Measurements from ENCODE around the gene TNFSF15.
"Not testable (repeated sequence)": the region's sequence is repeated elsewhere in the genome, so short reads cannot be mapped to it uniquely, and the experiment has no call there.

Gene TNFSF15

DNA sequence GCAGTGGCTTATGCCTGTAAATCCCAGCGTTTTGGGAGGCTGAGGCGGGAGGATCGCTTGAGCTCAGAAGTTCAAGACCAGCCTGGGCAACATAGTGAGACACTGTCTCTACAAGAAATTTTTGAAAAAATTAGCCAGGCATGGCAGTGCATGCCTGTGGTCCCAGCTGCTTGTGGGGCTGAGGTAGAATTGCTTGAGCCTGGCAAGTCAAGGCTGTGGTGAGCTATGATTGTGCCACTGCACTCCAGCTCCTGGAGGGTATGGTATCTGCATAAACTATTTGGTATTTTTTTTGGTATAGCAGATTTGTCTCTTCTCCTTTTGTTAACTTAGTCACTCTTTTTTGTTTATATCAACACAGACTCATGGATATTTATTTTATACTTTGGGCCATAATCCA lies 62.4 kb downstream of the TNFSF15 start:
- FAIRE-seq, result no peak
- DNase-seq (ENCODE audit: insufficient read length), result no peak
- TF ChIP-seq TAF1 (IDR thresholded peaks at IDR 0.05; ENCODE audit: borderline replicate concordance, low read depth, low read length), result no peak
- TF ChIP-seq POLR2A (IDR thresholded peaks at IDR 0.05; ENCODE audit: low read depth, low read length), result no peak
- no peak for TF ChIP-seq POLR2AphosphoS5 (IDR thresholded peaks at IDR 0.05; ENCODE audit: low read depth, low read length)

DNA sequence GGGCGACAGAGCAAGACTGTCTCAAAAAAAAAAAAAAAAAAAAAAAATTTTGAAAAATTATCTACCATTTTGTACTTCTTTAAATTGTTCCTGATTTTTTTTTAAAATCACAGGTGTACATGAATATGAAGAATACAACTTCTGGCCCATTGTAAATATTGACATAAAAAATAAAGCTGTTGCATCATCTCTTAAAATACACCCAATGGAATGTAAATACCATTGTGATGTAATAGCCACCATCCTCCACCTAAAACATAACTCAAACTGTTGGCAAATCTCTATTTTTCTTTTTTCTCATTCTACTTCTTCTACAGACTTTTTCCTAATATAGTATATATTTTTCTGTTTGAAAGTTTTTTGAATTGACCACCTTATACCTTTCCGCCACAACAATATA lies 62.9 kb downstream of the TNFSF15 start:
- no peak for FAIRE-seq
- DNase-seq (ENCODE audit: insufficient read length), result no peak
- TF ChIP-seq POLR2AphosphoS5 (IDR thresholded peaks at IDR 0.05; ENCODE audit: low read depth, low read length) (no peak), POLR2A (IDR thresholded peaks at IDR 0.05; ENCODE audit: low read depth, low read length) (no peak), TAF1 (IDR thresholded peaks at IDR 0.05; ENCODE audit: borderline replicate concordance, low read depth, low read length) (no peak)

DNA sequence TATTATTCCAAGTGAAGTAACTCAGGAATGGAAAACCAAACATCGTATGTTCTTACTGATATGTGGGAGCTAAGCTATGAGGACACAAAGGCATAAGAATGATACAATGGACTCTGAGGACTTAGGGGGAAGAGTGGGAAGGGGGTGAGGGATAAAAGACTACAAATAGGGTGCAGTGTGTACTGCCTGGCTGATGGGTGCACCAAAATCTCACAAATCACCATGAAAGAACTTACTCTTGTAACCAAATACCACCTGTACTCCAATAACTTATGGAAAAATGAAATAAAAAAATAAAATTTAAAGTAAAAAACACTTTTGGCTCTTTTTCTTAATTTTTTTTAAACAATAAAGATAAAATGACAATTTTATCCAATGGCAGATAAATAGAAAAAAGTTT lies 64.3 kb downstream of the TNFSF15 start:
- not testable (repeated sequence) for DNase-seq (ENCODE audit: insufficient read length); FAIRE-seq

DNA sequence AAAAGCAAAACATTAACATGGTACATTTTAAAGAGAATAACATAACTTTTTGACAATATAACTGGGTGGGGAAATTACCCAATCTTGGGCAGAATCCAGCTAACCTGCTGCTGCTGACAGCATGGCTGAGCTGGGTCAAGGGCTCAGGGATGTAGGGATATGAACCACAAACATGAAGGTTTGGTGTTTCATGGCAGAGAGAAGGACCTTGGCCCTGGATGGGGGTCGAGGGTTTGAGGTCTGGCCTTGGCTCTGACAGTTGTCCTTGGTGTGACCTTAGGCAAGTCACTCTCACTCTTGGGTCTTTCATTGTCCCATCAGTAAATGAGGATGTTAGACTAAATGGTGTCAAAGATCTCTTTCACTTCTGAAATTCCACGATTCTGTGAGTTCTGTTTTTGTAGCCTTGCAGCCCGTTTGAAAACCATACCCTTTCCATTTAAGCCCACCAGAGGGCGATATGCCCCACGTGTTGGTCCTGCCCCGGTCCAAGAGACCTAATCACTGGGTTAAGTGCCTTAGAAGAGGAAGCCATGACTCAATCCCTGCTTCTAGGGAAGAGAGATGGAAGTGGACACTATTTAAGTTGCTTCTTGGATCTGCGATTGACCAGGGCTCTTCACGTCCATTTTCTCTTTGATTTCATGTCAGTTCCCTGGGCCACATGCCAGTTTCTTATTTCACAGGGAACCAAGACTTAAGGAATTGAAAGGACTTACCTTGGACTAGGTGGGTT lies 67.1 kb downstream of the TNFSF15 start:
- DNase-seq (ENCODE audit: insufficient read length) (peak; percentile 27), FAIRE-seq (peak; percentile 93)
- TF ChIP-seq POLR2A (IDR thresholded peaks at IDR 0.05; ENCODE audit: low read depth, low read length) (no peak), TAF1 (IDR thresholded peaks at IDR 0.05; ENCODE audit: borderline replicate concordance, low read depth, low read length) (no peak), POLR2AphosphoS5 (IDR thresholded peaks at IDR 0.05; ENCODE audit: low read depth, low read length) (no peak)

DNA sequence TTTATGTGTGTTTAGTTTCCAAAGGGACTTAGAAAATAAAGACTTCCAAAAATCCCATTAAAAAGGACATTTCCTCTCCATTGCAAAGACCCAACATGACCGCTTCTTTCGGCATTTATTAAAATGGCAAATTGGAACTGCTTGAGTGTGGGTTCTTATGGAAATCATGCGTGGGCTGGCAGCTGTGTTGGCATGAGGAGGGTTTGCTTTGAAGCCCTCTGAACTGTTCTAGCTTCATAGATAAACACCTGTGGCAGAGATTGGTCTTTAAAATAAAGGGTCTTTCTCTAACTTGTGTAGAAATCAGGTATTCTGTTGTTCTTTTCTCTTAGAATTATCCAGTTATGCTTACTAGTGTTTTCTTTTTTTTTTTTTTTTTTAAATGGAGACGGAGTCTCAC lies 68.0 kb downstream of the TNFSF15 start:
- DNase-seq (ENCODE audit: insufficient read length), result no peak
- FAIRE-seq, result no peak

DNA sequence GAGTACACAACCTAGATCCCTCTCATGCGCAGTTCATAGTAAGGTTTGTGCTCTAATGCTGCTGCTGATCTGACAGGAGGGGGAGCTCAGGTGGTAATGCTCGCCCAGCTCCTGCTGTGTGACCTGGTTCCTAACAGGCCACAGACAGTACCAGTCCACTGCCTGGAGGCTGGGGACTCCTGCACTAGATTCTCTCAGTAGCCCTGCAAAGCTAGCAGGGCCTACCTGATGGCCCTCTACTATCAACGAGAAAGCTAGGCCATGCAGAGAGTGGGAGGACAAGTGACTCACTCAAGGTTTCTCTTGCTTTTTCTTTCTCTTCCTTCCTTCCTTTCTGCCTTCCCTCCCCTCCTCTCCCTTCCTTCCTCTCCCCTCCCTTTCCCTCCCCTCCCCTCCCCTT lies 68.7 kb downstream of the TNFSF15 start:
- TF ChIP-seq POLR2A (IDR thresholded peaks at IDR 0.05; ENCODE audit: low read depth, low read length) (no peak), TAF1 (IDR thresholded peaks at IDR 0.05; ENCODE audit: borderline replicate concordance, low read depth, low read length) (no peak), POLR2AphosphoS5 (IDR thresholded peaks at IDR 0.05; ENCODE audit: low read depth, low read length) (no peak)
- DNase-seq (ENCODE audit: insufficient read length), result no peak
- no peak for FAIRE-seq

More for the DNA sequence above, 68.0 kb downstream of the TNFSF15 start:
- TF ChIP-seq POLR2A (IDR thresholded peaks at IDR 0.05; ENCODE audit: low read depth, low read length), result no peak
- no peak for TF ChIP-seq POLR2AphosphoS5 (IDR thresholded peaks at IDR 0.05; ENCODE audit: low read depth, low read length)
- TF ChIP-seq TAF1 (IDR thresholded peaks at IDR 0.05; ENCODE audit: borderline replicate concordance, low read depth, low read length), result no peak

DNA sequence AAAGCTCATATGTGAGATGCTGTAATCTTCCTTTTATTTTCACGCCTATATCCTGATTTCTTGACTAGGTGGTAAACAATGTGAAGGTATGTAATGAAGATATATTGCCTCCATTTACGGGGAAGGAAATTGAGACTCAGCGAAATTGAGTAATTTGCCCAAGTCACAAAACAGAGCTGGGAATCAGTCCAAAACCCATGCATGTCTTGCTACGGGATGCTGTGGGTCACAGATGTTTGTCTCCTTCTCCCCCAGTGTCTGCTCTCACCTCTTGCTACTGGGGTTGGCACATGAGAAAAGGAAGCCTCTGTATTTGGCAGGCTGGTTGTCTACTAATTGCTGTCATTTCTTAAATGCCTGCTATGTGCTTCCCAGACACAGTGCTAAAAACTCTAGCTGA lies 70.1 kb downstream of the TNFSF15 start:
- TF ChIP-seq POLR2A (IDR thresholded peaks at IDR 0.05; ENCODE audit: low read depth, low read length), result no peak
- no peak for TF ChIP-seq POLR2AphosphoS5 (IDR thresholded peaks at IDR 0.05; ENCODE audit: low read depth, low read length)
- no peak for TF ChIP-seq TAF1 (IDR thresholded peaks at IDR 0.05; ENCODE audit: borderline replicate concordance, low read depth, low read length)

DNA sequence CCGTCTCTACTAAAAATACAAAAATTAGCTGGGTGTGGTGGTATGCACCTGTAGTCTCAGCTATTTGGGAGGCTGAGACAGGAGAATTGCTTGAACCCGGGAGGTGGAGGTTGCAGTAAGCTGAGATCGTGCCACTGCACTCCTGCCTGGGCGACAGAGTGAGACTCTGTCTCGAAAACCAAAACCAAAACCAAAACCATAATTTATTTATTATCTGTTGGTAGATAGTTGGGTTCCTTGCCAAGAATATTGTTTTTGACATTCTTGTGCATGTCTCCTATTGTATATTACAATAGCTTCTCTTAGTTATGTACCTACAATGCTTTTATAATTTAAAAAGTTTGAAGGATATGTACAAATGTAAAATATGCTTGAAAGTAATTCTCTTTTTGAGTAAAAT lies 70.7 kb downstream of the TNFSF15 start:
- not testable (repeated sequence) for DNase-seq (ENCODE audit: insufficient read length); FAIRE-seq

More for the DNA sequence above, 70.1 kb downstream of the TNFSF15 start:
- no peak for FAIRE-seq
- no peak for DNase-seq (ENCODE audit: insufficient read length)
